ENCODE measurements around the gene STARD13.

The STARD13 gene

GRCh38 chr13:33285420-33286124, at the start of gene STARD13:
STARD13 (minus strand) TSS chr13:33285755; CDS start chr13:33285638, 117 bp downstream.
- DNase-seq: no peak

GRCh38 chr13:33334831-33335230, 49.3 kb upstream of the STARD13 start:
- no peak for DNase-seq

- DNase-seq: no peak
Measured at GRCh38 chr13:33331962-33332361, 46.4 kb upstream of the STARD13 start.

GRCh38 chr13:33330483-33330882, 44.9 kb upstream of the STARD13 start:
- no peak for DNase-seq

- DNase-seq: no peak
Measured at GRCh38 chr13:33328701-33329100, 43.1 kb upstream of the STARD13 start.

GRCh38 chr13:33326723-33327122, 41.2 kb upstream of the STARD13 start:
- DNase-seq: no peak

GRCh38 chr13:33326246-33326645, 40.7 kb upstream of the STARD13 start:
- no peak for DNase-seq

- no peak for DNase-seq
Measured at GRCh38 chr13:33323801-33324510, 38.4 kb upstream of the STARD13 start.

- no peak for DNase-seq
Measured at GRCh38 chr13:33322965-33323668, 37.6 kb upstream of the STARD13 start.

GRCh38 chr13:33322543-33322809, 36.9 kb upstream of the STARD13 start:
- no peak for DNase-seq

GRCh38 chr13:33321686-33322542, 36.4 kb upstream of the STARD13 start:
- DNase-seq: no peak

GRCh38 chr13:33319859-33320258, 34.3 kb upstream of the STARD13 start:
- DNase-seq: no peak

GRCh38 chr13:33318744-33319143, 33.2 kb upstream of the STARD13 start:
- no peak for DNase-seq

GRCh38 chr13:33318037-33318436, 32.5 kb upstream of the STARD13 start:
- DNase-seq: no peak

- DNase-seq: no peak
Measured at GRCh38 chr13:33316890-33317289, 31.3 kb upstream of the STARD13 start.

GRCh38 chr13:33313504-33313903, 27.9 kb upstream of the STARD13 start:
- no peak for DNase-seq

GRCh38 chr13:33312861-33313212, 27.3 kb upstream of the STARD13 start:
- DNase-seq: no peak

GRCh38 chr13:33312150-33312860, 26.8 kb upstream of the STARD13 start:
- no peak for DNase-seq

- no peak for DNase-seq
Measured at GRCh38 chr13:33311040-33311439, 25.5 kb upstream of the STARD13 start.

- DNase-seq: no peak
Measured at GRCh38 chr13:33310245-33311038, 24.9 kb upstream of the STARD13 start.

- no peak for DNase-seq
Measured at GRCh38 chr13:33308863-33309262, 23.3 kb upstream of the STARD13 start.

GRCh38 chr13:33307843-33308242, 22.3 kb upstream of the STARD13 start:
- no peak for DNase-seq

Data from NCI-H2081 treated with DMSO at 0.1 percent for 48 hours (cell line).